ENCODE data around the gene PCDH15.

DNA sequence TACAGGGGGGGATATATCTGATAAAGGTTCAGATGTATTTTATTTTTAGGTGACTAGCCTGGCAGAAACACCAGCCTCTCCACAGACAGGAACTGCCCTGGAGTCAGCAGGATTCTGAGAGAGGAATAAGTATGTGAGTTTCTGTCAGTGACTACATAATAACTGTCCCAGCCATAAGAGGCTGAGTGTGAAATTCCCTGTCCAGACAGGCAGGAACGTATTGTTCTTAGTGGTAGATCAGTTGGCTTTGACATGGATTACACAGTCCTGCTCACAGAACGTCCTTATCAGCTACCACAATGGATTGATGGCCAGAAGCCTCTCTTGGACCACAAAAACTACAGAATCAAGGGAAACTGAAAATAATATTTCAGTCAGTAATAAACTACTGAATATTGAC is 709.8 kb downstream of the PCDH15 start:
- TF ChIP-seq, protein P1, sequence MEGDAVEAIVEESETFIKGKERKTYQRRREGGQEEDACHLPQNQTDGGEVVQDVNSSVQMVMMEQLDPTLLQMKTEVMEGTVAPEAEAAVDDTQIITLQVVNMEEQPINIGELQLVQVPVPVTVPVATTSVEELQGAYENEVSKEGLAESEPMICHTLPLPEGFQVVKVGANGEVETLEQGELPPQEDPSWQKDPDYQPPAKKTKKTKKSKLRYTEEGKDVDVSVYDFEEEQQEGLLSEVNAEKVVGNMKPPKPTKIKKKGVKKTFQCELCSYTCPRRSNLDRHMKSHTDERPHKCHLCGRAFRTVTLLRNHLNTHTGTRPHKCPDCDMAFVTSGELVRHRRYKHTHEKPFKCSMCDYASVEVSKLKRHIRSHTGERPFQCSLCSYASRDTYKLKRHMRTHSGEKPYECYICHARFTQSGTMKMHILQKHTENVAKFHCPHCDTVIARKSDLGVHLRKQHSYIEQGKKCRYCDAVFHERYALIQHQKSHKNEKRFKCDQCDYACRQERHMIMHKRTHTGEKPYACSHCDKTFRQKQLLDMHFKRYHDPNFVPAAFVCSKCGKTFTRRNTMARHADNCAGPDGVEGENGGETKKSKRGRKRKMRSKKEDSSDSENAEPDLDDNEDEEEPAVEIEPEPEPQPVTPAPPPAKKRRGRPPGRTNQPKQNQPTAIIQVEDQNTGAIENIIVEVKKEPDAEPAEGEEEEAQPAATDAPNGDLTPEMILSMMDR (IDR thresholded peaks at IDR 0.05), result no peak
- TF ChIP-seq TCF12 (IDR thresholded peaks at IDR 0.05) (no peak), POLR2AphosphoS5 (IDR thresholded peaks at IDR 0.05; ENCODE audit: low read depth, low read length) (no peak), CHD2 (IDR thresholded peaks at IDR 0.05; ENCODE audit: low read length, partially characterized antibody) (no peak), EZH2phosphoT487 (IDR thresholded peaks at IDR 0.05; ENCODE audit: borderline replicate concordance, low read depth) (no peak), RFX5 (IDR thresholded peaks at IDR 0.05; ENCODE audit: low read length) (no peak), FOXJ3 (CRISPR knock-in tag; IDR thresholded peaks at IDR 0.05) (no peak)
- TF ChIP-seq, protein P2, sequence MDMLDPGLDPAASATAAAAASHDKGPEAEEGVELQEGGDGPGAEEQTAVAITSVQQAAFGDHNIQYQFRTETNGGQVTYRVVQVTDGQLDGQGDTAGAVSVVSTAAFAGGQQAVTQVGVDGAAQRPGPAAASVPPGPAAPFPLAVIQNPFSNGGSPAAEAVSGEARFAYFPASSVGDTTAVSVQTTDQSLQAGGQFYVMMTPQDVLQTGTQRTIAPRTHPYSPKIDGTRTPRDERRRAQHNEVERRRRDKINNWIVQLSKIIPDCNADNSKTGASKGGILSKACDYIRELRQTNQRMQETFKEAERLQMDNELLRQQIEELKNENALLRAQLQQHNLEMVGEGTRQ (IDR thresholded peaks at IDR 0.05; ENCODE audit: borderline replicate concordance, low read depth, low read length), result no peak
- TF ChIP-seq, protein P3, sequence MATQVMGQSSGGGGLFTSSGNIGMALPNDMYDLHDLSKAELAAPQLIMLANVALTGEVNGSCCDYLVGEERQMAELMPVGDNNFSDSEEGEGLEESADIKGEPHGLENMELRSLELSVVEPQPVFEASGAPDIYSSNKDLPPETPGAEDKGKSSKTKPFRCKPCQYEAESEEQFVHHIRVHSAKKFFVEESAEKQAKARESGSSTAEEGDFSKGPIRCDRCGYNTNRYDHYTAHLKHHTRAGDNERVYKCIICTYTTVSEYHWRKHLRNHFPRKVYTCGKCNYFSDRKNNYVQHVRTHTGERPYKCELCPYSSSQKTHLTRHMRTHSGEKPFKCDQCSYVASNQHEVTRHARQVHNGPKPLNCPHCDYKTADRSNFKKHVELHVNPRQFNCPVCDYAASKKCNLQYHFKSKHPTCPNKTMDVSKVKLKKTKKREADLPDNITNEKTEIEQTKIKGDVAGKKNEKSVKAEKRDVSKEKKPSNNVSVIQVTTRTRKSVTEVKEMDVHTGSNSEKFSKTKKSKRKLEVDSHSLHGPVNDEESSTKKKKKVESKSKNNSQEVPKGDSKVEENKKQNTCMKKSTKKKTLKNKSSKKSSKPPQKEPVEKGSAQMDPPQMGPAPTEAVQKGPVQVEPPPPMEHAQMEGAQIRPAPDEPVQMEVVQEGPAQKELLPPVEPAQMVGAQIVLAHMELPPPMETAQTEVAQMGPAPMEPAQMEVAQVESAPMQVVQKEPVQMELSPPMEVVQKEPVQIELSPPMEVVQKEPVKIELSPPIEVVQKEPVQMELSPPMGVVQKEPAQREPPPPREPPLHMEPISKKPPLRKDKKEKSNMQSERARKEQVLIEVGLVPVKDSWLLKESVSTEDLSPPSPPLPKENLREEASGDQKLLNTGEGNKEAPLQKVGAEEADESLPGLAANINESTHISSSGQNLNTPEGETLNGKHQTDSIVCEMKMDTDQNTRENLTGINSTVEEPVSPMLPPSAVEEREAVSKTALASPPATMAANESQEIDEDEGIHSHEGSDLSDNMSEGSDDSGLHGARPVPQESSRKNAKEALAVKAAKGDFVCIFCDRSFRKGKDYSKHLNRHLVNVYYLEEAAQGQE (IDR thresholded peaks at IDR 0.05; ENCODE audit: low read depth, low read length), result no peak
- TF ChIP-seq, protein P4, sequence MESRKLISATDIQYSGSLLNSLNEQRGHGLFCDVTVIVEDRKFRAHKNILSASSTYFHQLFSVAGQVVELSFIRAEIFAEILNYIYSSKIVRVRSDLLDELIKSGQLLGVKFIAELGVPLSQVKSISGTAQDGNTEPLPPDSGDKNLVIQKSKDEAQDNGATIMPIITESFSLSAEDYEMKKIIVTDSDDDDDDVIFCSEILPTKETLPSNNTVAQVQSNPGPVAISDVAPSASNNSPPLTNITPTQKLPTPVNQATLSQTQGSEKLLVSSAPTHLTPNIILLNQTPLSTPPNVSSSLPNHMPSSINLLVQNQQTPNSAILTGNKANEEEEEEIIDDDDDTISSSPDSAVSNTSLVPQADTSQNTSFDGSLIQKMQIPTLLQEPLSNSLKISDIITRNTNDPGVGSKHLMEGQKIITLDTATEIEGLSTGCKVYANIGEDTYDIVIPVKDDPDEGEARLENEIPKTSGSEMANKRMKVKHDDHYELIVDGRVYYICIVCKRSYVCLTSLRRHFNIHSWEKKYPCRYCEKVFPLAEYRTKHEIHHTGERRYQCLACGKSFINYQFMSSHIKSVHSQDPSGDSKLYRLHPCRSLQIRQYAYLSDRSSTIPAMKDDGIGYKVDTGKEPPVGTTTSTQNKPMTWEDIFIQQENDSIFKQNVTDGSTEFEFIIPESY (IDR thresholded peaks at IDR 0.05; ENCODE audit: borderline replicate concordance, low read depth), result no peak
- TF ChIP-seq, protein P5, sequence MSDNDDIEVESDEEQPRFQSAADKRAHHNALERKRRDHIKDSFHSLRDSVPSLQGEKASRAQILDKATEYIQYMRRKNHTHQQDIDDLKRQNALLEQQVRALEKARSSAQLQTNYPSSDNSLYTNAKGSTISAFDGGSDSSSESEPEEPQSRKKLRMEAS (IDR thresholded peaks at IDR 0.05; ENCODE audit: low read depth), result no peak
